ENCODE data around the gene RAD52. TPM values are rescaled to one million over a fixed set of nuclear protein-coding genes. Genes with fewer than 3 reads are reported as not detected.

RAD52 gene
- polyA plus RNA-seq, 1 donor (not counting 4 experiments of a cell fraction or from before 2014, with no cell fraction given), result 9.8 TPM

DNA sequence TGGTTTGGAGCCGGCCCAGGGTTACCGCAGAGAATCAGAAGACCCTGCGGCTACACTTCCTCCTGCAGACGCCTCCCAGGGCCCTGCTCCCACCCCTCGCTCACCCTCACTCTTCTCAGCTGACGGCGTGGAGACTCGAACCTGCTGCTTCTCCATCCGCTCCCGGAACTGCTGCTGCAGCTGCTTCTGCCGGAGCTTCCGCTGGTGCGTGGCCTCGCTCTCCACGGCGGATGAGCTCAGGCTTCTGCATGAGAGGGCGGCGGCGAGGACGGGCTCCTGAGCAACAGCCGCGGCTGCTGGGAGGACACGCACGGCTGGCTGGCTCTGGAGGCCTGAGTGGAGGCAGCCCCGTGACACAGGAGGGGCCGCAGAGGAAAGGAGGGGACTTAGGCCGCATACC is 33.3 kb downstream of the RAD52 start:
- Histone ChIP-seq H3K9me3 (ENCODE audit: control insufficient read depth, low read depth, low read length) (no peaks in the 10 kb centered on the region), H4K20me1 (ENCODE audit: control insufficient read depth, extremely low read depth, insufficient read depth, low read length) (no peaks in the 10 kb centered on the region), H3K36me3 (ENCODE audit: control insufficient read depth in 2 of 2, extremely low read depth in 1 of 2, insufficient read depth in 2 of 2, low read length in 2 of 2) (peaks cover 21 to 34% of the 10 kb centered on the region in 2 experiments), H3K9me1 (ENCODE audit: control insufficient read depth, extremely low read depth, insufficient read depth, low read length) (no peaks in the 10 kb centered on the region), H2AFZ (ENCODE audit: control insufficient read depth, low read length) (no peak overlapping the region), H3K79me2 (ENCODE audit: control insufficient read depth, insufficient read depth, low read length) (peaks cover 2% of the 10 kb centered on the region), H3K9ac (ENCODE audit: control insufficient read depth, extremely low read depth, insufficient read depth, low read length) (no peak overlapping the region), H3K4me3 (ENCODE audit: control insufficient read depth in 2 of 3, extremely low read depth in 1 of 3, insufficient read depth in 2 of 3, low read depth in 1 of 3, low read length in 3 of 3) (no peak overlapping the region), H3K4me1 (ENCODE audit: control insufficient read depth, extremely low read depth, insufficient read depth, low read length) (peaks cover 35% of the 10 kb centered on the region), H3K27ac (ENCODE audit: control insufficient read depth, insufficient read depth, low read length) (no peak overlapping the region), H3K27me3 (ENCODE audit: control insufficient read depth, extremely low read depth, insufficient read depth, low read length) (no peaks in the 10 kb centered on the region), H3K4me2 (ENCODE audit: control insufficient read depth, extremely low read depth, insufficient read depth, low read depth, low read length) (no peak overlapping the region)
- no peak for DNase-seq (ENCODE audit: low read depth, low spot score)
- dilution Hi-C loops (cut with MboI; ENCODE audit: extremely low pct_ligation_motif_present, low sequenced_read_pairs), result no loop called here
- no peak for FAIRE-seq
- TF ChIP-seq, protein P1, sequence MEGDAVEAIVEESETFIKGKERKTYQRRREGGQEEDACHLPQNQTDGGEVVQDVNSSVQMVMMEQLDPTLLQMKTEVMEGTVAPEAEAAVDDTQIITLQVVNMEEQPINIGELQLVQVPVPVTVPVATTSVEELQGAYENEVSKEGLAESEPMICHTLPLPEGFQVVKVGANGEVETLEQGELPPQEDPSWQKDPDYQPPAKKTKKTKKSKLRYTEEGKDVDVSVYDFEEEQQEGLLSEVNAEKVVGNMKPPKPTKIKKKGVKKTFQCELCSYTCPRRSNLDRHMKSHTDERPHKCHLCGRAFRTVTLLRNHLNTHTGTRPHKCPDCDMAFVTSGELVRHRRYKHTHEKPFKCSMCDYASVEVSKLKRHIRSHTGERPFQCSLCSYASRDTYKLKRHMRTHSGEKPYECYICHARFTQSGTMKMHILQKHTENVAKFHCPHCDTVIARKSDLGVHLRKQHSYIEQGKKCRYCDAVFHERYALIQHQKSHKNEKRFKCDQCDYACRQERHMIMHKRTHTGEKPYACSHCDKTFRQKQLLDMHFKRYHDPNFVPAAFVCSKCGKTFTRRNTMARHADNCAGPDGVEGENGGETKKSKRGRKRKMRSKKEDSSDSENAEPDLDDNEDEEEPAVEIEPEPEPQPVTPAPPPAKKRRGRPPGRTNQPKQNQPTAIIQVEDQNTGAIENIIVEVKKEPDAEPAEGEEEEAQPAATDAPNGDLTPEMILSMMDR (optimal IDR thresholded peaks at IDR 0.05 in 1 of 3, IDR thresholded peaks at IDR 0.05 in 1 of 3, conservative IDR thresholded peaks at IDR 0.05 in 1 of 3; ENCODE audit: extremely low read depth in 1 of 3, insufficient read depth in 2 of 3, low read length in 3 of 3), result no peak
- TF ChIP-seq EZH2 (IDR thresholded peaks at IDR 0.05; ENCODE audit: low read length), result no peak

DNA sequence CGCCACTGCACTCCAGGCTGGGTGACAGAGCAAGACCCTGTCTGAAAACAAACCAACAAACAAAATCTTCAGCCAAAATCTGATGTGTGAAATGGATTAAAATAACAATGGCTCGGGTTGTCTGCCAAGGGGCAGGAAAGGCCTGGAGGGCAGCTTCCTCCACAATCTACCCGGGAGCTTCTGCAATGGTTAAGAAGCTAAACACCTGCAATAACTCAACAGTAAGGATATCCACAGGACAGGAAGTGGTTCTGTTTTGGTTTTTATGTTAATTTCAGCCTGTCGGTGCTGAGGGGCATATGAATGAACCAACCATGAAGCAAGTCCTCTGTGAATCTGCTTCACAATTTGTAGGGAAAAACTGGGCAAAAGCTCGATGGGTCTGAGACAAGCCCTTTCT is 34.4 kb downstream of the RAD52 start:
- H2AFZ ChIP-seq (ENCODE audit: control insufficient read depth, low read length), result no peak overlapping the region
- TF ChIP-seq, protein P1 (optimal IDR thresholded peaks at IDR 0.05 in 1 of 3, IDR thresholded peaks at IDR 0.05 in 1 of 3, conservative IDR thresholded peaks at IDR 0.05 in 1 of 3; ENCODE audit: extremely low read depth in 1 of 3, insufficient read depth in 2 of 3, low read length in 3 of 3), result no peak
- TF ChIP-seq EZH2 (IDR thresholded peaks at IDR 0.05; ENCODE audit: low read length), result no peak
- peak overlapping the region; percentile 68 for H3K27ac ChIP-seq (ENCODE audit: control insufficient read depth, insufficient read depth, low read length)
- no peaks in the 10 kb centered on the region for H3K9me3 ChIP-seq (ENCODE audit: control insufficient read depth, low read depth, low read length)
- peaks cover 23 to 39% of the 10 kb centered on the region in 2 experiments for H3K36me3 ChIP-seq (ENCODE audit: control insufficient read depth in 2 of 2, extremely low read depth in 1 of 2, insufficient read depth in 2 of 2, low read length in 2 of 2)
- H3K27me3 ChIP-seq (ENCODE audit: control insufficient read depth, extremely low read depth, insufficient read depth, low read length), result no peaks in the 10 kb centered on the region
- H4K20me1 ChIP-seq (ENCODE audit: control insufficient read depth, extremely low read depth, insufficient read depth, low read length), result no peaks in the 10 kb centered on the region
- no peak overlapping the region for H3K4me2 ChIP-seq (ENCODE audit: control insufficient read depth, extremely low read depth, insufficient read depth, low read depth, low read length)
- dilution Hi-C loops (cut with MboI; ENCODE audit: extremely low pct_ligation_motif_present, low sequenced_read_pairs), result no loop called here
- no peaks in the 10 kb centered on the region for H3K9me1 ChIP-seq (ENCODE audit: control insufficient read depth, extremely low read depth, insufficient read depth, low read length)
- H3K79me2 ChIP-seq (ENCODE audit: control insufficient read depth, insufficient read depth, low read length), result peaks cover 2% of the 10 kb centered on the region
- H3K4me1 ChIP-seq (ENCODE audit: control insufficient read depth, extremely low read depth, insufficient read depth, low read length), result peaks cover 26% of the 10 kb centered on the region
- no peak overlapping the region for H3K4me3 ChIP-seq (ENCODE audit: control insufficient read depth in 2 of 3, extremely low read depth in 1 of 3, insufficient read depth in 2 of 3, low read depth in 1 of 3, low read length in 3 of 3)
- no peak overlapping the region for H3K9ac ChIP-seq (ENCODE audit: control insufficient read depth, extremely low read depth, insufficient read depth, low read length)
- no peak for DNase-seq (ENCODE audit: low read depth, low spot score)
- FAIRE-seq, result no peak
